ENCODE results near the gene ARPP21.
"Not testable (repeated sequence)": the region's sequence is repeated elsewhere in the genome, so short reads cannot be mapped to it uniquely, and the experiment has no call there.

ARPP21 gene

DNA sequence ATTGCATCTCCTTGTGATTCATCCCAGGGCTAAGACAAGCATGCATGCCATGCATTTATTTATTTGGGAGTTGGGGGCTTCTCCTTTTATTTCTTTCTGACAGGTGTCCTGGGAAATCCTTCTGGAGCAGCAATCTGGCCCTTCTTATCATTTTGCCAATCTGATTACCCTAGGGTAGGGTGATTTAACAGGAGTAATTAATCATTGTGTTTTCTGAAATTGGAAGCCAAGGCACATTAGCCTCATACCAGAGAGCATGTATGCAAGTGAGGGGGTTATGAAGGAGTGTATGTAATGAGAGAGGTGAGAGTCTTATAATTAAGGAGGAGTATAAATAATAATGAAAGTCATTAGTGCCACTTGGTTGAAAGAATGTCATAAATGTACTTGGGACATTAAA is 37.4 kb upstream of the ARPP21 start:
- no peak for TF ChIP-seq CTCF (IDR thresholded peaks at IDR 0.05; ENCODE audit: insufficient read depth, low read length, missing control alignments)
- ChIA-PET POLR2A (no interaction called here), CTCF (no interaction called here)
- DNase-seq (ENCODE audit: low read depth, low spot score), result no peak
- H3K4me3 ChIP-seq (ENCODE audit: low read depth, low read length), result no peak overlapping the region

DNA sequence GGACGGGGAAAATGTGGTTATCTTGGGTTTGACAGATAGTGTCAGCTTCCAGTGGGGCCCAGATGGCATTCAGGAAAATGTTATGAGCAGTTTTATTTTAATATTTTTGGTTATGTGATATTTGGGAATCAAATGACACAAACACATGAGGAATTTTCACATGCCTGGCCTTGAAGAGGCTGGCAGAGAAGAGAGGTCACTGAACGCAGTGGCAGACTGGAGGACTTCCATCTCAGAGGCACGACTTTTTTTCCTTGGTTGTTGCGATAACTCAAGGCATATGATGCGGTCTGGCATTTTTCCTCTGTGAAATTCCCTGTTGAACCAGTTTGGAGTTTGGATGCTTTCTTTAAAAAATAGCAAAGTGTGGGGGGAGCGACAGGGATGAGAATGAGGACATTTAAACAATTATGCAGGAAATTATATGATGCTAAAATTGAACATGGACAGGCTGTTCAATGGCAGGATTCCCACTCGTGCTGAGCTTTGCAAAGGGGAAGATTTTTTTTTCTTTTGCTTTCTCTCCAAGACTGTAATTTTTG is 36.9 kb upstream of the ARPP21 start:
- POLR2A ChIA-PET, result no interaction called here
- no peak for TF ChIP-seq CTCF (IDR thresholded peaks at IDR 0.05; ENCODE audit: insufficient read depth, low read length, missing control alignments)
- CTCF ChIA-PET, result no interaction called here
- H3K4me3 ChIP-seq (ENCODE audit: low read depth, low read length), result no peak overlapping the region
- no peak for DNase-seq (ENCODE audit: low read depth, low spot score)

DNA sequence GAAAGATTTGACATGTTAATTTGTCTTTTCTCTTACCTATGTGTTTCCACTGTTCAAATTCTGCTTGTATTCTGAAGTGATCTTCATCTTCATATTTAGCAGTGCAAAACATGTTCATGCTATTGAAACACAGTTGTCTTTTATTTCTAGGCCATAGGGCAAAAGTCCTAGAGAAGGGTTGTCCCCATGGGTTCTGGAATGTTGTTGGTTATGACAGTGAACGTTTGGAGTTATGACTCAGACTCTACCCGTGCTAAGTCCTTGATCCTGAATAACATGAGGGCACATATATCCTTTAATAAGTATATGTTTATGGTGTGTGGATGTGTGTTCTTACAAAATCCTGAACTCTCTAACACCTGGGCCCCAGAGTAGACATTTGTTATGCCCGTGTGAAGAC is 23.0 kb upstream of the ARPP21 start:
- no peak for TF ChIP-seq CTCF (IDR thresholded peaks at IDR 0.05; ENCODE audit: insufficient read depth, low read length, missing control alignments)
- H3K4me3 ChIP-seq (ENCODE audit: low read depth, low read length), result no peak overlapping the region
- ChIA-PET CTCF (no interaction called here), POLR2A (no interaction called here)
- no peak for DNase-seq (ENCODE audit: low read depth, low spot score)

GRCh38 chr3:35617370-35617769 is 22.0 kb upstream of the ARPP21 start:
- no peak for DNase-seq (ENCODE audit: low read depth, low spot score)
- ChIA-PET POLR2A (no interaction called here), CTCF (no interaction called here)
- H3K4me3 ChIP-seq (ENCODE audit: low read depth, low read length), result no peak overlapping the region
- TF ChIP-seq CTCF (IDR thresholded peaks at IDR 0.05; ENCODE audit: insufficient read depth, low read length, missing control alignments), result no peak

DNA sequence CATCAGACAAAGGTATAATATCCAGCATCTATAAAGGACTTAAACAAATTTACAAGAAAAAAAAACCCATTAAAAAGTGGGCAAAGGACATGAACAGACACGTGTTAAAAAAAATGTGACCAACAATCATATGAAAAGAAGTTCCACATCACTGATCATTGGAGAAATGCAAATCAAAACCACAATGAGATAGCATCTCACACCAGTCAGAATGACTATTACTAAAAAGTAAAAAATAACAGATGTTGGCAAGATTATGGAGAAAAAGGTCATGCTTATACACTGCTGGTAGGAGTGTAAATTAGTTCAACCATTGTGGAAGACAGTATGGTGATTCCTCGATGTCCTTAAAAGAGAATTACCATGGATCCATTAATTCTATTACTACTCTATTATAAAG is 19.1 kb upstream of the ARPP21 start:
- DNase-seq (ENCODE audit: low read depth, low spot score); CTCF ChIA-PET; POLR2A ChIA-PET; H3K4me3 ChIP-seq (ENCODE audit: low read depth, low read length): not testable (repeated sequence)

GRCh38 chr3:35624698-35625097 is 14.6 kb upstream of the ARPP21 start:
- no peak for DNase-seq (ENCODE audit: low read depth, low spot score)
- no peak overlapping the region for H3K4me3 ChIP-seq (ENCODE audit: low read depth, low read length)
- no peak for TF ChIP-seq CTCF (IDR thresholded peaks at IDR 0.05; ENCODE audit: insufficient read depth, low read length, missing control alignments)
- ChIA-PET CTCF (no interaction called here), POLR2A (no interaction called here)

DNA sequence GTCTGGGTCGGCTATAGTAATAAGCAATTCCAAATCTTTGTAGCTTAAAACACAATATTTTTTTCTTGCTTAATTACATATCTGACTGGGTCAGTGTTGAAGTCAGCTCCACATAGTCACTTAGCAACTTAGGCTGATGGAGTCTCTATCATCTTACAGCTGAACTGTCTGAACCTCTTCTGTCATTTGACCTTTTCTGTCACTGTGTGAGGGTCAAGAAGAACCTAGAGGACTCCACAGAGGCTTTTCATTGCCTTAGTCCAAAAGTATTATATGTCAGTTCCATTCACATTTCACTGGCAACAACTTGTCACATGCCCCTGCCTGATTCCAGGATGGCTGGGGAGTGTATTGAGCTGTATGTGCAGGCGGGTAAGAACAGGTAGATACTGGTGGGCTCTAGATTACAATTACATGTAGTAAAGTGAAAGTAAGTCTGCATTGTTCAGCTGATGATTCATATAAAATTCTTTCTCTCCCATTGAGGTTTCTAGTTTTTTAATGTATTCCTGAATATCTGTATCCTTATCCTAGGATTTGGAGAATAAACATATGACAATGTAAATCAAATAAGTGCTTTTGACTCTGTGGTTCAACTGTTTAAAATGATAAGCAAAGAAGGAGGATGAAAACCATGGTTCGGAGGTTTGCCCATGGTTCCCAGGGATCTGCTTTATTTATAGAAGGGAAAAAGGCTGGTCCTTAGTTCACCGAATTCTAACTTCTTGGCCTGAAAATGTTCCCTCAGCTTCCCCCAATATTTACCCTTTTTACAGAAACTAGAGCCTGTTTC is 5.8 kb upstream of the ARPP21 start:
- no peak overlapping the region for H3K4me3 ChIP-seq (ENCODE audit: low read depth, low read length)
- POLR2A ChIA-PET, result no interaction called here
- no peak for TF ChIP-seq CTCF (IDR thresholded peaks at IDR 0.05; ENCODE audit: insufficient read depth, low read length, missing control alignments)
- no peak for DNase-seq (ENCODE audit: low read depth, low spot score)
- CTCF ChIA-PET, result no interaction called here
